Transverse colon (tissue), 4 donors: ENCODE measurements around the gene PVALEF. TPM values are rescaled to one million over a fixed set of nuclear protein-coding genes. Genes with fewer than 3 reads are reported as not detected.

Source experiments
- DNase-seq: peaks from one replicate; pipeline ENCODE4 v3.0.0-alpha.2; 2019
- H3K27ac ChIP-seq, 4 donors: fragments of 200-600 bp; sonication (generic); 2 replicates each; pipeline ENCODE4 v1.5.1; 2016 to 2018; ENCODE audit warnings: inconsistent platforms in 4 of 4
- H3K27me3 ChIP-seq: fragments of 200-600 bp; sonication (generic); 2 replicates; pipeline ENCODE4 v1.5.1; 2017; ENCODE audit warnings: inconsistent platforms
- H3K36me3 ChIP-seq, 4 donors: fragments of 200-600 bp; sonication (generic); 2 replicates each; pipeline ENCODE4 v1.5.1; 2017 to 2019; ENCODE audit warnings: inconsistent platforms in 4 of 4
- H3K4me1 ChIP-seq, 4 donors: fragments of 200-600 bp; sonication (generic); 2 replicates each; pipeline ENCODE4 v1.5.1; 2017 to 2020; ENCODE audit warnings: inconsistent platforms in 4 of 4
- H3K4me3 ChIP-seq, 4 donors: fragments of 200-600 bp; sonication (generic); 1 replicate in 1 of 4; 2 replicates in 3 of 4; pipeline versions ENCODE4 v1.5.1 to v1.6.1; 2017 to 2019; ENCODE audit warnings: inconsistent platforms in 4 of 4
- H3K9me3 ChIP-seq, 2 donors: fragments of 200-600 bp; sonication (generic); 2 replicates each; pipeline ENCODE4 v1.5.1; 2017 to 2019; ENCODE audit warnings: inconsistent platforms in 2 of 2
- EP300 ChIP-seq: sonication (generic); formaldehyde crosslinking; IDR thresholded peaks from one replicate; pipeline ENCODE4 v1.6.1; 2017; ENCODE audit warnings: antibody characterized with exemption, low read depth
- POLR2A ChIP-seq: fragments of 450-650 bp; IDR thresholded peaks from one replicate; pipeline ENCODE4 v1.6.1; 2016; ENCODE audit warnings: antibody characterized with exemption, mild to moderate bottlenecking, moderate library complexity
- POLR2AphosphoS5 ChIP-seq, 3 donors: sonication (generic); formaldehyde crosslinking; IDR thresholded peaks; one replicate each; pipeline ENCODE4 v1.6.1; 2016; ENCODE audit warnings: antibody characterized with exemption in 3 of 3
- WGBS, 2 donors: methylation state at CpG; one replicate each; pipeline ENCODE4 v1.1.5; 2018; ENCODE audit warnings: low coverage in 1 of 2; 5-methylcytosine and 5-hydroxymethylcytosine counted together
- in situ Hi-C, 4 donors: fragments of 200-750 bp; cut with MboI; loops; one replicate each; pipeline versions ENCODE4 v1.15.0 to v1.15.1; 2017; ENCODE audit warnings: low sequenced_read_pairs in 3 of 4, low pct_ligation_motif_present in 1 of 4, low pct_unique_long_range_greater_than_20kb in 1 of 4
- intact Hi-C: fragments of 100-400 bp; cut with DNase I; formaldehyde crosslinking; loops from one replicate; pipeline ENCODE4 v1.15.1; 2023; ENCODE audit warnings: low total_unique reads
- total RNA-seq, 4 donors: library from RNA; depleted of rRNA; stranded (reverse); fragments of >200 nt; gene quantifications; one replicate each; pipeline ENCODE4 v1.1.0, GENCODE V29; 2016
- TF ChIP-seq, protein P1 (sequence below), 5 experiments: fragments of 200-600 bp in 3 of 5; fragments of 450-650 bp in 2 of 5; sonication (generic) in 3 of 5; IDR thresholded peaks; 1 replicate in 2 of 5; 2 replicates in 3 of 5; pipeline ENCODE4 v1.5.1; 2016 to 2017; ENCODE audit warnings: antibody characterized with exemption in 5 of 5, inconsistent platforms in 3 of 5, mild to moderate bottlenecking in 2 of 5, moderate library complexity in 1 of 5

PVALEF gene
- total RNA-seq, 4 donors from 2014 or later, result not detected

DNA sequence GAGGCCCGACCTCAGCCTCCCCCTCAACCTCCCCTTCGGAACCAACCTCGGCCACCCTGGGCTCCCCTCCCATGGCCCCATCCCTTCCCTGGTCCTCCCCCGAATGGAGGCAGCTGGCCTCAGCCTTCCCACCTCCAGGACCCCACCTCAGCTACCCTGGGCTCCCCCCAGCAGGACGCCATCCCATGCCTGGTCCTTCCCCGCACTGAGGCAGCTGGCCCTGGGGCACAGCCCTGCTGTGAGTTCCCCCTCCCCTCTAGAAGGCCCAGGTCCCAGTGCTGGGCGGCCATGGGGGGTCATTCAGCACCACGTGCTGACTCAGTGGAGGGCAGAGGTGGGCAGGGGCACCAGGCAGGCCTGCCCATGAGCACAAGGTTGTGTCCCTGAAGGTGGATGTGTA lies 28.9 kb upstream of the PVALEF start:
- no peaks in the 10 kb centered on the region for H3K27me3 ChIP-seq
- TF ChIP-seq POLR2A (no peak), EP300 (no peak), POLR2AphosphoS5 (IDR thresholded peaks at IDR 0.05) (no peak)
- TF ChIP-seq, protein P1, sequence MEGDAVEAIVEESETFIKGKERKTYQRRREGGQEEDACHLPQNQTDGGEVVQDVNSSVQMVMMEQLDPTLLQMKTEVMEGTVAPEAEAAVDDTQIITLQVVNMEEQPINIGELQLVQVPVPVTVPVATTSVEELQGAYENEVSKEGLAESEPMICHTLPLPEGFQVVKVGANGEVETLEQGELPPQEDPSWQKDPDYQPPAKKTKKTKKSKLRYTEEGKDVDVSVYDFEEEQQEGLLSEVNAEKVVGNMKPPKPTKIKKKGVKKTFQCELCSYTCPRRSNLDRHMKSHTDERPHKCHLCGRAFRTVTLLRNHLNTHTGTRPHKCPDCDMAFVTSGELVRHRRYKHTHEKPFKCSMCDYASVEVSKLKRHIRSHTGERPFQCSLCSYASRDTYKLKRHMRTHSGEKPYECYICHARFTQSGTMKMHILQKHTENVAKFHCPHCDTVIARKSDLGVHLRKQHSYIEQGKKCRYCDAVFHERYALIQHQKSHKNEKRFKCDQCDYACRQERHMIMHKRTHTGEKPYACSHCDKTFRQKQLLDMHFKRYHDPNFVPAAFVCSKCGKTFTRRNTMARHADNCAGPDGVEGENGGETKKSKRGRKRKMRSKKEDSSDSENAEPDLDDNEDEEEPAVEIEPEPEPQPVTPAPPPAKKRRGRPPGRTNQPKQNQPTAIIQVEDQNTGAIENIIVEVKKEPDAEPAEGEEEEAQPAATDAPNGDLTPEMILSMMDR (IDR thresholded peaks at IDR 0.05), result no peak
- intact Hi-C loops (no loop called here), in situ Hi-C loops (no loop called here)
- no peak overlapping the region for H3K27ac ChIP-seq
- no peak for DNase-seq
- peaks cover 0 to 13% (median 4%) of the 10 kb centered on the region in 4 donors for H3K4me1 ChIP-seq
- no peaks in the 10 kb centered on the region for H3K36me3 ChIP-seq
- 70% methylated on average over 8 of the region's 8 CpGs; no CpG with 5 or more reads in 1 of the 2 donors for WGBS, 2 donors
- no peaks in the 10 kb centered on the region for H3K9me3 ChIP-seq
- H3K4me3 ChIP-seq, result no peak overlapping the region

DNA sequence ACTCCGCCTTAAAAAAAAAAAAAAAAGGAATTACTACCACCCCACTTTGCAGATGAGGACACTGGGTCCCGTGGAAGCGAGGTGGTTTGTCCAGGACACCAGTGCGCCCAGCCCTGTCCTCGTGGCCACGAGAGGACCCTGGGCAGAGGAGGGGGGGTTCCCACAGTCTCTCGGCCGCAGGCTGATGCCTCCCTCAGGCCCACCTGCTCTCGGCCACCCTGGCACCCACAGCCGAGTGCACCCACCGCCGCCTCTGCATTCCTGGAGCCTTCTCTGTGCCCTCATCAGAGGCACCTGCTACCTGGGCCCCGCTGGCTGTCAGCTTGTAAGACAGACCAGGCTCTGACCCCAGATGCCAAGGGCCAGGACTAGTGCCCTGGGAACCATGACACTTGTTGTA lies 28.1 kb upstream of the PVALEF start:
- peaks cover 0 to 4% (median 0%) of the 10 kb centered on the region in 4 donors for H3K4me1 ChIP-seq
- in situ Hi-C loops (no loop called here), intact Hi-C loops (no loop called here)
- WGBS, 2 donors, result 90% methylated on average over 6 to 13 of the region's 13 CpGs
- no peak for TF ChIP-seq EP300
- TF ChIP-seq POLR2AphosphoS5 (IDR thresholded peaks at IDR 0.05), result no peak
- TF ChIP-seq, protein P1 (IDR thresholded peaks at IDR 0.05), result no peak
- no peak for TF ChIP-seq POLR2A
- H3K9me3 ChIP-seq, result no peaks in the 10 kb centered on the region
- no peak overlapping the region for H3K4me3 ChIP-seq
- H3K27ac ChIP-seq, result no peak overlapping the region
- no peak for DNase-seq
- no peaks in the 10 kb centered on the region for H3K27me3 ChIP-seq
- H3K36me3 ChIP-seq, result no peaks in the 10 kb centered on the region

DNA sequence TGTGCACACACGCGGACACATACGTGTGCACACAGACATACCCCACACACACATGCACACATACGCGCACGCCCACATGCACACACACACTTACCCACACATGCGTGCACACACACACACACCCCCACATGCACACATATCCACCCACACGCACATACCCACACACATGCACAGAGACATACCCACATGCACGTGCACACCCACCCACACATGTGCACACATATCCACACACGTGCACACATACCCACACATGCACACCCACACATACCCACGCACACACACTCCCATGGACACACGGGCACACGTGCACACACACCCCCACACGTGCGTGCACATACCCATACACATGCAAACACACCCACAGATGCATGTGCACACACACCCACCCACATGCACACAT lies 27.2 kb upstream of the PVALEF start:
- intact Hi-C loops (no loop called here), in situ Hi-C loops (no loop called here)
- Histone ChIP-seq H3K27ac (no peak overlapping the region), H3K4me3 (no peak overlapping the region), H3K27me3 (no peaks in the 10 kb centered on the region), H3K9me3 (no peaks in the 10 kb centered on the region), H3K36me3 (no peaks in the 10 kb centered on the region), H3K4me1 (peaks cover 0 to 8% (median 5%) of the 10 kb centered on the region in 4 donors)
- 91 to 99% methylated on average over 12 to 15 of the region's 15 CpGs for WGBS, 2 donors
- no peak for DNase-seq
- no peak for TF ChIP-seq POLR2AphosphoS5 (IDR thresholded peaks at IDR 0.05)
- TF ChIP-seq, protein P1 (IDR thresholded peaks at IDR 0.05), result no peak
- no peak for TF ChIP-seq POLR2A
- no peak for TF ChIP-seq EP300

DNA sequence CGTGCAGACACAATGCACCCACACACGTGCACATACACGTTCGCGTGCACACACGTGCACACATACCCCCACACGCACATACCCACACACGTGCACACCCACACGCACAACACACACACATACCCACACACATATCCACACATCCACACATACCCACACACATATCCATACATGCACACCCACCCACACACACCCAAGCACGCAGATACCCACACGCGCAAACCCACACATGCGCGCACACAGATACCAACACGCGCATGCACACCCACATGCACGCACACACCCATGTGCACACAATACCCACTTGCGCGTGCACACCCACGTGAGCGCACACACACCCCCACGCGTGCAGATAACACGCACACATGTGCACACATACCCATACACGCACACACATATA lies 26.8 kb upstream of the PVALEF start:
- Histone ChIP-seq H3K36me3 (no peaks in the 10 kb centered on the region), H3K4me3 (no peak overlapping the region), H3K27ac (no peak overlapping the region), H3K27me3 (no peaks in the 10 kb centered on the region), H3K4me1 (peaks cover 0 to 9% (median 5%) of the 10 kb centered on the region in 4 donors), H3K9me3 (no peaks in the 10 kb centered on the region)
- no peak for TF ChIP-seq EP300
- TF ChIP-seq POLR2A, result no peak
- TF ChIP-seq, protein P1 (IDR thresholded peaks at IDR 0.05), result no peak
- 91 to 100% methylated on average over 5 to 25 of the region's 25 CpGs for WGBS, 2 donors
- intact Hi-C loops, result no loop called here
- DNase-seq, result no peak
- in situ Hi-C loops, result no loop called here
